Stimulated activated CD4-positive, alpha-beta T cell treated with anti-CD3 and anti-CD28 coated beads, Interleukin-2, amount 100 ng/mL, for 48 hours (primary cell): Measurements from ENCODE around the gene NUDT12.

Experiments used
- DNase-seq, 2 donors: peaks; one replicate each; pipeline ENCODE4 v3.0.0-alpha.2; 2020

The NUDT12 gene

GRCh38 chr5:103539376-103540330 is 22.9 kb downstream of the NUDT12 start:
- DNase-seq = no peak

- DNase-seq = no peak
Observed at GRCh38 chr5:103532086-103532734, 30.4 kb downstream of the NUDT12 start.

DNA sequence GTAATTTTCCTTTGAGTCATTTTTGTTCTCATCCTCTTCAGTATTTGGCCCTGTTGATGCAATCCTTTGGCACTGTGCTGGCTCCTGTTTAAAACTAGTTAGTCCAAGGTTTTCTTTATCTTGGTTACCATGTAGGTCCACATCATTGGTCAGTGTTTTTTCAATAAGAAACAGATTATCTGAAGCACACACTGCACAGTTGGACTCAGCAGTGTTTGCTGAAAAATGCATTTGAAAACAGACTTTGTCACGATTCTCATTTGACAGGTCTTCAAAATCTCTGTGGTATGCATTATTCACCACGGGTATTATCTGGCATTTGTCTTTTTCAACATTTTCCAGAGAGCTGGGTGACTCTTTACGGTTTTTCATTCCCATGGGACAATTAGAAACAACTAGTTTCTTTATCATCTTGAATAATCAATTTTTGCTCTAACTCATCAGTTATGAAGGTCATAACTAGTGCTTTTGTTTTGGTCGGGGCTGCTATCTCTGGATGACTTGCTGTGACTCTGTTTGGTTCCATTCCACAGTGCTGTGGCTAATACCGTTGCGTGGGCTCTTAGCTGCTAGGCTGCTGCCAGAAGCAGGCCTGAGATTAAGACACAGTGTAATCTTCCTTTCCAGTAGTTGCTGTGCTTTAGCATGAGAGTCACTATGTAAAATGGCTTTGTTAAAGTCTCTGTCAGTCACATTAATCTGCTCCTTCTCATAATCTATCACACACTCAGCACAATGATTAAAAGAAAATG is 36.2 kb downstream of the NUDT12 start:
- DNase-seq = no peak

DNA sequence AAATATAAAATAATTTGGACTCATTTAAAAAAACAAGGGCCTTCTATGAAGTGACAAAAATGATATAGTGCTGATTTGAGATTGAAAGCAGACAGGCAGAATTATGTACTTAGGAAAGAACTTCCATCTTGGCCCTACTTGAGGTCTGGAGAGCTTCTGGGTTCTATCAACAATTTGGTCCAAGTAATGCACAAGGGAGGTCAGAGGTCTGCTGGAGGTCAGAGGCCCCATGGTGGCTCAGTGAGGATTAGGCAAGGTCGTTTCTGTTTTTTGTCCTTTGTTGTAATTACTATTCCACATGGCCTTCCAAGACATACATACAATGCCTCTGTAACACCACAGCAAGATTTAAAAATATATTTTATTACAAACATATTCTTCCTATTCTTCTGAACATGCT is 37.2 kb downstream of the NUDT12 start:
- no peak for DNase-seq

GRCh38 chr5:103523319-103523718 is 39.3 kb downstream of the NUDT12 start:
- no peak for DNase-seq

GRCh38 chr5:103522586-103522985 is 40.0 kb downstream of the NUDT12 start:
- DNase-seq = no peak

GRCh38 chr5:103519550-103519949 is 43.0 kb downstream of the NUDT12 start:
- no peak for DNase-seq

GRCh38 chr5:103514371-103514770 is 48.2 kb downstream of the NUDT12 start:
- no peak for DNase-seq

- DNase-seq = no peak
Observed at GRCh38 chr5:103513701-103514100, 48.9 kb downstream of the NUDT12 start.

DNA sequence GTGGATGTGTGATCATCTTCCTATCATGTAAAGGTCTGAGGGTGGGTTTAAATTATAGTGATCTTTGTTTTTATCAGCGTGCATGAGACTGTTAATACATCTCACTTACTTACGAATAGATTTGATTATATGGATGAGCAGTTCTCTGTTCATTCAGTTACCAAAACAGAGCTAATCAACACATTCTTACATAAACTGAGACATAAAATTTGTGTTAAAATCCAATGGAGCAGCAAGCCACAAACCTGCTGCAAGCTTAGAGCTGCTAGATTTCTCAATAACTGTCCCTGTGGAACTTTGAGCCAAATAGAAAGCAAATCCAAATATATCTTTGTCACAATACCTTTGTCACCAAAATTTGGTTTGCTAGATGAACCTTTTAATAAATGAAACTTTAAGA is 50.1 kb downstream of the NUDT12 start:
- DNase-seq = no peak

DNA sequence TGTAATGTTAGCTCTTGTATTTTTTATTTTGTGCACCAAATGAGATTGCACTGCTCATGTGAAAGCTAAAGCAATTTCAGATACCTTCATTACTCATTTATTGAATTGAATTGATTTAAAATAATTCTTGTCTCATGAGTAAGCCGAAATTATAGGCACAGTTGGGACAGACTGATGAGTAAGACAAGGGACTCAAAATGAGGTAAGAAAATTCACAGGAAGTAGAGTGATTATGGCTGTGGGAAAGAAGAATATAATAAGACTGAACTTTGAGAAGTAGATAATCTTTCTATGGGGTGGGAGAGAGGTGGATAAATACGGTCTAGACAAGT is 51.1 kb downstream of the NUDT12 start:
- DNase-seq = no peak

DNA sequence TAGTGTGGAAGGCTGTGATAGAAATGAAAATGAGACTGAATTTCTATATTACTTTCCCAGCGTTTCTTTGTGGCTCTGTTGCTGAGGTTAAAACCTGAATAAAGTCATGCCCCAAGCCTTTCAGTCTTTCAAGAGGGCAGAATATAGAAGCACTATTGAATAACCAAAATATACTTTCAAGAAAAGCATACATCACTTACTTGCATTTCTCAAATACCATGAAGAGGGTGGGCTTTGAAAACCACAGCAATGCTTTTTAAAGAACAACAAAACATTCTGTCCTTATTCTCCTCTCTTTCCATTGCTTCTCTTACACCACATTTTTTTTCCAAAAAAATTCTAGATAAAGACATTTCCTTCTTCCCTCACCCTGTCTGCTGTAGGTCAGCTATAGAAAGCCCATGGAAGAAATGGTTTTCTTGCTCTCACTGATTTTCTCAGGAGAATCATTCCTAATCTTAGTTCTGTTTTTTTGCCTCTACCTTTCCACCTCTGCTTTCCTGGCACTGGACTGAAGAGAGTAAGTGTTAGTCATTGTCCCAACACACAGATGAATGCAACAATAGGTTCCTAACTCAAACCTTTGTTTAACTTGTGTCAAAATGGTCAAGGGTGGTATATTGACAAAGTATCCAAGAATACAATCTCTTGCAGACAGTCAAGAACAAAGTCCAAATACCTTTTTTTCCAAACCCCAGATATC is 51.6 kb downstream of the NUDT12 start:
- no peak for DNase-seq

GRCh38 chr5:103505581-103506305 is 56.8 kb downstream of the NUDT12 start:
- no peak for DNase-seq

GRCh38 chr5:103503066-103503465 is 59.5 kb downstream of the NUDT12 start:
- DNase-seq = no peak

GRCh38 chr5:103502662-103503061 is 59.9 kb downstream of the NUDT12 start:
- no peak for DNase-seq
